HEK293T (cell line): ENCODE data around the gene MPHOSPH10.

Experiments
- ARNT ChIP-seq: fragments of 450-650 bp; IDR thresholded peaks from 2 replicates; pipeline ENCODE4 v1.6.1; 2017; ENCODE audit warnings: mild to moderate bottlenecking
- BHLHE40 ChIP-seq: fragments of 450-650 bp; IDR thresholded peaks from 2 replicates; pipeline ENCODE4 v1.6.1; 2016; ENCODE audit warnings: mild to moderate bottlenecking, moderate library complexity, borderline replicate concordance
- ELF4 ChIP-seq: fragments of 450-650 bp; IDR thresholded peaks from 2 replicates; pipeline ENCODE4 v1.6.1; 2017; ENCODE audit warnings: antibody characterized with exemption
- FOXM1 ChIP-seq: fragments of 450-650 bp; IDR thresholded peaks from 2 replicates; pipeline ENCODE4 v1.6.1; 2017; ENCODE audit warnings: mild to moderate bottlenecking, borderline replicate concordance
- HDGF ChIP-seq: fragments of 450-650 bp; IDR thresholded peaks from 2 replicates; pipeline ENCODE4 v1.6.1; 2017; ENCODE audit warnings: antibody characterized with exemption, borderline replicate concordance
- NFRKB ChIP-seq: fragments of 450-650 bp; IDR thresholded peaks from 2 replicates; pipeline ENCODE4 v1.6.1; 2016; ENCODE audit warnings: mild to moderate bottlenecking, moderate library complexity
- PKNOX1 ChIP-seq: fragments of 450-650 bp; IDR thresholded peaks from 2 replicates; pipeline ENCODE4 v1.6.1; 2016
- SP1 ChIP-seq: fragments of 450-650 bp; IDR thresholded peaks from 2 replicates; pipeline ENCODE4 v1.6.1; 2017

GRCh38 chr2:71155846-71156245 lies 25.4 kb downstream of the MPHOSPH10 start:
- TF ChIP-seq ELF4 (no peak), NFRKB (no peak), FOXM1 (no peak), HDGF (no peak), ARNT (no peak), SP1 (no peak), BHLHE40 (no peak), PKNOX1 (no peak)
